H1 (cell line): Measurements from ENCODE around the gene NEB. TPM values are rescaled to one million over a fixed set of nuclear protein-coding genes. Genes with fewer than 3 reads are reported as not detected.

Source experiments
- CTCF ChIA-PET: fragments of 300-600 bp; sonication (Branson Sonifier 250); formaldehyde crosslinking; loops from one replicate; lab custom pipeline; 2021; ENCODE audit not compliant: partially characterized antibody; lab: Charles Lee
- POLR2A ChIA-PET: fragments of 300-600 bp; sonication (Branson Sonifier 250); formaldehyde crosslinking; loops from one replicate; lab custom pipeline; 2021; ENCODE audit warnings: inconsistent platforms; ENCODE audit not compliant: partially characterized antibody; lab: Charles Lee
- DNase-seq, 2 experiments: peaks; one replicate each; pipeline versions ENCODE4 v3.0.0 to v3.0.0-alpha.2; 2010 to 2022; ENCODE audit warnings: low spot score in 2 of 2, low read depth in 1 of 2, mixed read lengths in 1 of 2
- FAIRE-seq: peaks from 2 replicates; lab custom pipeline; 2011; peaks lifted over from hg19 to GRCh38; lab: Jason Lieb, UNC
- H2AFZ ChIP-seq: 2 replicates; pipeline ENCODE4 v1.8.1; 2012; ENCODE audit warnings: low read length, inconsistent platforms
- H2AK5ac ChIP-seq: 2 replicates; pipeline ENCODE4 v1.6.1; 2013; ENCODE audit warnings: low read depth, low read length
- H2BK120ac ChIP-seq: replicated peaks from 2 replicates; pipeline ENCODE3; 2013; ENCODE audit warnings: low read depth, low read length, inconsistent platforms
- H2BK12ac ChIP-seq: 2 replicates; pipeline ENCODE4 v1.6.1; 2013; ENCODE audit warnings: low read depth, low read length
- H2BK15ac ChIP-seq: 2 replicates; pipeline ENCODE4 v1.6.1; 2013; ENCODE audit warnings: low read length
- H2BK20ac ChIP-seq: 2 replicates; pipeline ENCODE4 v1.6.1; 2013; ENCODE audit warnings: low read length
- H2BK5ac ChIP-seq: 2 replicates; pipeline ENCODE4 v1.6.1; 2013; ENCODE audit warnings: low read depth, low read length
- H3K14ac ChIP-seq: 2 replicates; pipeline ENCODE4 v1.6.1; 2013; ENCODE audit warnings: inconsistent platforms; ENCODE audit not compliant: insufficient read length
- H3K18ac ChIP-seq: 2 replicates; pipeline ENCODE4 v1.6.1; 2013; ENCODE audit warnings: low read length; ENCODE audit errors: extremely low read depth
- H3K23ac ChIP-seq: 2 replicates; pipeline ENCODE4 v1.6.1; 2013; ENCODE audit warnings: inconsistent platforms; ENCODE audit not compliant: insufficient read length
- H3K23me2 ChIP-seq: 2 replicates; pipeline ENCODE4 v1.6.1; 2013; ENCODE audit warnings: low read depth, low read length
- H3K27ac ChIP-seq: 2 replicates; pipeline ENCODE4 v1.6.1; 2011; ENCODE audit warnings: low read depth, low read length, inconsistent platforms
- H3K27me3 ChIP-seq, 4 experiments: replicated peaks in 1 of 4; 1 replicate in 1 of 4; 2 replicates in 3 of 4; pipeline versions ENCODE4 v1.6.1 to v1.8.1; 2011 to 2013; ENCODE audit warnings: low read length in 3 of 4, mild to moderate bottlenecking in 3 of 4, inconsistent platforms in 2 of 4, mixed read lengths in 2 of 4, moderate library complexity in 1 of 4; ENCODE audit not compliant: control insufficient read depth in 3 of 4, insufficient read depth in 3 of 4; ENCODE audit errors: extremely low read depth in 1 of 4
- H3K36me3 ChIP-seq, 4 experiments: 2 replicates each; pipeline versions ENCODE4 v1.6.1 to v1.8.1; 2011 to 2013; ENCODE audit warnings: mild to moderate bottlenecking in 4 of 4, low read length in 3 of 4, moderate library complexity in 2 of 4, control low read depth in 1 of 4, inconsistent platforms in 1 of 4; ENCODE audit not compliant: insufficient read depth in 4 of 4, control insufficient read depth in 2 of 4
- H3K4ac ChIP-seq: replicated peaks from 2 replicates; pipeline ENCODE3; 2013; ENCODE audit warnings: low read length, low read depth, mixed read lengths, inconsistent platforms; ENCODE audit not compliant: insufficient read length
- H3K4me1 ChIP-seq, 4 experiments: replicated peaks in 1 of 4; 1 replicate in 1 of 4; 2 replicates in 3 of 4; pipeline versions ENCODE4 v1.6.1 to v1.8.1; 2011 to 2013; ENCODE audit warnings: low read length in 3 of 4, inconsistent platforms in 2 of 4, mixed read lengths in 1 of 4; ENCODE audit not compliant: insufficient read depth in 4 of 4, control insufficient read depth in 3 of 4
- H3K4me2 ChIP-seq, 2 experiments: 2 replicates each; pipeline versions ENCODE4 v1.6.1 to v1.8.1; 2011 to 2013; ENCODE audit warnings: low read depth in 2 of 2, low read length in 2 of 2, control low read depth in 1 of 2, inconsistent platforms in 1 of 2, mild to moderate bottlenecking in 1 of 2; ENCODE audit not compliant: insufficient read depth in 1 of 2
- H3K4me3 ChIP-seq, 4 experiments: fragments of 200-600, 300-600 bp in 1 of 4; sonication (generic), shearing (Covaris generic), sonication (Bioruptor Twin) in 1 of 4; 2 replicates each; pipeline versions ENCODE4 v1.5.1 to v1.8.1; 2011 to 2016; ENCODE audit warnings: low read length in 4 of 4, low read depth in 3 of 4, control low read depth in 2 of 4, inconsistent platforms in 2 of 4, mild to moderate bottlenecking in 2 of 4, mixed read lengths in 1 of 4, moderate library complexity in 1 of 4; ENCODE audit not compliant: insufficient read depth in 2 of 4; ENCODE audit errors: extremely low read depth in 1 of 4
- H3K56ac ChIP-seq: replicated peaks from 2 replicates; pipeline ENCODE3; 2013; ENCODE audit warnings: low read depth, mild to moderate bottlenecking, mixed read lengths, low read length, inconsistent platforms; ENCODE audit not compliant: insufficient read length
- H3K79me1 ChIP-seq: 2 replicates; pipeline ENCODE4 v1.6.1; 2013; ENCODE audit warnings: low read depth, low read length, control low read depth
- H3K79me2 ChIP-seq, 2 experiments: 2 replicates each; pipeline versions ENCODE4 v1.6.1 to v1.8.1; 2012 to 2013; ENCODE audit warnings: low read length in 2 of 2, mild to moderate bottlenecking in 2 of 2, inconsistent platforms in 1 of 2; ENCODE audit not compliant: insufficient read depth in 2 of 2, control insufficient read depth in 1 of 2
- H3K9ac ChIP-seq, 4 experiments: replicated peaks in 1 of 4; 1 replicate in 1 of 4; 2 replicates in 3 of 4; pipeline versions ENCODE4 v1.6.1 to v1.8.1; 2011 to 2013; ENCODE audit warnings: low read depth in 3 of 4, low read length in 3 of 4, control low read depth in 2 of 4, mild to moderate bottlenecking in 2 of 4, moderate library complexity in 2 of 4, inconsistent platforms in 1 of 4; ENCODE audit errors: extremely low read depth in 1 of 4
- H3K9me3 ChIP-seq, 2 experiments: 2 replicates each; pipeline versions ENCODE4 v1.6.1 to v1.8.1; 2012 to 2013; ENCODE audit warnings: mild to moderate bottlenecking in 2 of 2, moderate library complexity in 2 of 2, control low read depth in 1 of 2, inconsistent platforms in 1 of 2, low read depth in 1 of 2, low read length in 1 of 2, mixed read lengths in 1 of 2; ENCODE audit not compliant: insufficient read depth in 2 of 2
- H4K20me1 ChIP-seq, 2 experiments: replicated peaks in 1 of 2; 2 replicates each; pipeline versions ENCODE3 to v1.8.1; 2011 to 2013; ENCODE audit warnings: inconsistent platforms in 2 of 2, low read length in 2 of 2, mild to moderate bottlenecking in 1 of 2; ENCODE audit not compliant: insufficient read depth in 2 of 2, control insufficient read depth in 1 of 2
- H4K5ac ChIP-seq: 2 replicates; pipeline ENCODE4 v1.6.1; 2013; ENCODE audit warnings: low read length, low read depth, mixed read lengths, inconsistent platforms; ENCODE audit not compliant: insufficient read length
- H4K8ac ChIP-seq: 2 replicates; pipeline ENCODE4 v1.8.0; 2013; ENCODE audit warnings: mild to moderate bottlenecking, moderate library complexity, low read length, inconsistent platforms; ENCODE audit not compliant: insufficient read depth; ENCODE audit errors: extremely low read depth
- H4K91ac ChIP-seq: replicated peaks from 2 replicates; pipeline ENCODE3; 2013; ENCODE audit warnings: low read length, mixed read lengths, inconsistent platforms; ENCODE audit not compliant: insufficient read length
- ASH2L ChIP-seq: fragments of 200-600, 300-600 bp; sonication (generic); IDR thresholded peaks from one replicate; pipeline ENCODE4 v1.7.1; 2017; ENCODE audit warnings: low read length
- CBX8 ChIP-seq: fragments of 300-800, 300-1000 bp; sonication (generic); IDR thresholded peaks from 2 replicates; pipeline ENCODE4 v1.7.1; 2016; ENCODE audit warnings: low read depth, low read length, borderline replicate concordance
- CREB1 ChIP-seq: IDR thresholded peaks from 2 replicates; pipeline ENCODE4 v1.6.1; 2012; ENCODE audit warnings: inconsistent platforms
- E2F6 ChIP-seq: IDR thresholded peaks from 2 replicates; pipeline ENCODE4 v1.6.1; 2012; ENCODE audit warnings: inconsistent platforms
- NANOG ChIP-seq: IDR thresholded peaks from 2 replicates; pipeline ENCODE4 v1.6.1; 2011; ENCODE audit warnings: low read length, low read depth, mild to moderate bottlenecking, inconsistent platforms; ENCODE audit not compliant: insufficient read depth, poor library complexity, severe bottlenecking
- POLR2AphosphoS5 ChIP-seq: IDR thresholded peaks from 2 replicates; pipeline ENCODE4 v1.6.1; 2011; ENCODE audit warnings: low read depth, low read length
- RXRA ChIP-seq: IDR thresholded peaks from 2 replicates; pipeline ENCODE4 v1.6.1; 2011; ENCODE audit warnings: low read depth, mild to moderate bottlenecking, low read length, moderate library complexity; ENCODE audit not compliant: insufficient read depth
- SIN3A ChIP-seq, 2 experiments: IDR thresholded peaks in 1 of 2; conservative IDR thresholded peaks in 1 of 2; 2 replicates each; pipeline ENCODE4 v1.6.1; 2011 to 2012; ENCODE audit warnings: low read length in 2 of 2, improper control_type of control experiment in 1 of 2, low read depth in 1 of 2, mild to moderate bottlenecking in 1 of 2
- SIX5 ChIP-seq: IDR thresholded peaks from 2 replicates; pipeline ENCODE4 v1.6.1; 2011; ENCODE audit warnings: mild to moderate bottlenecking, low read depth, low read length
- SP2 ChIP-seq: IDR thresholded peaks from 2 replicates; pipeline ENCODE4 v1.6.1; 2012; ENCODE audit warnings: mild to moderate bottlenecking, low read length, inconsistent platforms
- SRF ChIP-seq: IDR thresholded peaks from 2 replicates; pipeline ENCODE4 v1.6.1; 2011; ENCODE audit warnings: mild to moderate bottlenecking, low read depth, low read length, moderate library complexity
- TEAD4 ChIP-seq: IDR thresholded peaks from 2 replicates; pipeline ENCODE4 v1.6.1; 2012; ENCODE audit warnings: low read depth, low read length, inconsistent platforms, mixed read lengths
- USF2 ChIP-seq: IDR thresholded peaks from 2 replicates; pipeline ENCODE4 v1.6.1; 2011; ENCODE audit warnings: low read length, improper control_type of control experiment
- WGBS, 2 experiments: shearing (Covaris generic) in 1 of 2; methylation state at CpG; one replicate each; pipeline versions ENCODE4 v1.1.6 to v1.1.7; 2013 to 2015; ENCODE audit warnings: low lambda C conversion rate in 2 of 2, mixed read lengths in 2 of 2, inconsistent platforms in 1 of 2, low coverage in 1 of 2, missing lambda C conversion rate in 1 of 2; ENCODE audit not compliant: insufficient replicate concordance in 2 of 2, insufficient coverage in 1 of 2, insufficient read length in 1 of 2; ENCODE audit errors: extremely low coverage in 1 of 2, missing lambda C conversion rate in 1 of 2; 5-methylcytosine and 5-hydroxymethylcytosine counted together
- polyA plus RNA-seq, 7 experiments: library from polyadenylated mRNA; depleted of rRNA in 3 of 7; stranded (reverse) in 5 of 7; unstranded in 2 of 7; fragments of >200 nt in 5 of 7; fragments of 200-250 nt in 2 of 7; gene quantifications; 1 replicate in 5 of 7; 2 replicates in 1 of 7; 4 replicates in 1 of 7; pipeline versions ENCODE4 v1.2.1 to v1.2.3, GENCODE V29; 2011 to 2013; ENCODE audit warnings: missing spikeins in 2 of 7, mixed read lengths in 2 of 7
- total RNA-seq: library from RNA; stranded (reverse); fragmentation: NEBNext Ultra II Directional; extraction: Animal tissue kit (Norgen Biotek cat#: 25700); gene quantifications from 2 replicates; pipeline ENCODE4 v1.2.1, GENCODE V29; 2021

Gene NEB
- total and polyA plus RNA-seq, 2 of the 8 experiments (the other 6 are each of a cell fraction or from before 2014, with no cell fraction given): 1.4 to 2.5 TPM

- 94% methylated on average over 2 of the region's 2 CpGs; no CpG with 5 or more reads in 1 of the 2 experiments for WGBS, 2 experiments
- FAIRE-seq: no peak
- no peak overlapping the region; the same call in 1 of the 2 replicates for H2BK5ac ChIP-seq
- TF ChIP-seq SIX5: no peak
- TF ChIP-seq CREB1: no peak
- TF ChIP-seq USF2: no peak
- TF ChIP-seq SIN3A (conservative IDR thresholded peaks at IDR 0.05 in 1 of 2, IDR thresholded peaks at IDR 0.05 in 1 of 2; ENCODE audit: low read depth in 1 of 2, low read length in 2 of 2): no peak
- no peak for TF ChIP-seq NANOG
- no peak for TF ChIP-seq SRF
- no peak for TF ChIP-seq E2F6
- no peak for TF ChIP-seq RXRA
- TF ChIP-seq POLR2AphosphoS5: no peak
- no peak for TF ChIP-seq CBX8
- TF ChIP-seq ASH2L: no peak
- no peak for TF ChIP-seq SP2
- TF ChIP-seq TEAD4: no peak
Measured at GRCh38 chr2:151756820-151757219, 22.5 kb upstream of the NEB start.

More at GRCh38 chr2:151756820-151757219, 22.5 kb upstream of the NEB start:
- Histone ChIP-seq H2AK5ac (no peak overlapping the region), H2BK20ac (no peak overlapping the region), H3K18ac (no peak overlapping the region), H3K9ac (no peak overlapping the region), H2BK120ac (no peak overlapping the region), H3K4ac (no peak overlapping the region), H4K20me1 (no peaks in the 10 kb centered on the region), H3K56ac (no peak overlapping the region), H3K27ac (no peak overlapping the region), H3K4me1 (peaks cover 0 to 2% (median 0%) of the 10 kb centered on the region in 4 experiments; a peak in 1 of 7 replicates), H3K23ac (no peak overlapping the region), H2AFZ (no peak overlapping the region), H3K36me3 (no peaks in the 10 kb centered on the region), H3K27me3 (no peaks in the 10 kb centered on the region), H4K91ac (no peak overlapping the region), H3K9me3 (no peaks in the 10 kb centered on the region), H4K5ac (no peak overlapping the region), H3K14ac (no peak overlapping the region), H3K79me1 (no peaks in the 10 kb centered on the region), H3K4me3 (no peak overlapping the region), H3K23me2 (no peaks in the 10 kb centered on the region), H3K4me2 (no peak overlapping the region), H2BK15ac (0 out of 2 replicates have a peak overlapping the region, but pooled peaks have one; percentile 54), H4K8ac (no peak overlapping the region), H2BK12ac (no peak overlapping the region), H3K79me2 (no peaks in the 10 kb centered on the region)
- CTCF ChIA-PET: interaction anchor here (1.0 to 1.5 kb wide), 4 partner anchors 10 to 253 kb away, joined by 3 to 4 read pairs (median 4); no protein-coding TSS in a partner anchor
- POLR2A ChIA-PET: interaction anchor here (1.8 kb wide), 1 partner anchor 9 kb away, joined by 6 read pairs; no protein-coding TSS in a partner anchor
- no peak for DNase-seq
